Esophagus muscularis mucosa (tissue), 4 donors: Measurements from ENCODE around the gene LGALS13. TPM values are rescaled to one million over a fixed set of nuclear protein-coding genes. Genes with fewer than 3 reads are reported as not detected.

Experiments used
- DNase-seq: peaks from one replicate; pipeline ENCODE4 v3.0.0-alpha.2; 2017; ENCODE audit errors: extremely low spot score
- H3K27ac ChIP-seq, 4 donors: fragments of 200-600 bp; sonication (generic); replicated peaks in 1 of 4; 1 replicate in 3 of 4; 2 replicates in 1 of 4; pipeline ENCODE4 v1.5.1; 2016 to 2019; ENCODE audit warnings: mild to moderate bottlenecking in 1 of 4
- H3K27me3 ChIP-seq, 4 donors: fragments of 200-600 bp; sonication (generic); one replicate each; pipeline versions ENCODE4 v1.5.1 to v1.6.0; 2016 to 2019
- H3K36me3 ChIP-seq, 4 donors: fragments of 200-600 bp; sonication (generic); one replicate each; pipeline ENCODE4 v1.5.1; 2016 to 2019
- H3K4me1 ChIP-seq, 4 donors: fragments of 200-600 bp; sonication (generic); one replicate each; pipeline ENCODE4 v1.5.1; 2016 to 2019
- H3K4me3 ChIP-seq, 4 donors: fragments of 200-600 bp; sonication (generic); 1 replicate in 2 of 4; 2 replicates in 2 of 4; pipeline ENCODE4 v1.5.1; 2016 to 2019; ENCODE audit warnings: mild to moderate bottlenecking in 4 of 4, moderate library complexity in 1 of 4
- H3K9me3 ChIP-seq, 4 donors: fragments of 200-600 bp; sonication (generic); 1 replicate in 3 of 4; 2 replicates in 1 of 4; pipeline ENCODE4 v1.5.1; 2016 to 2019
- CTCF ChIP-seq, 3 experiments: fragments of 200-600 bp in 2 of 3; fragments of 450-650 bp in 1 of 3; sonication (generic) in 2 of 3; IDR thresholded peaks; one replicate each; pipeline ENCODE4 v1.5.1; 2017 to 2019; ENCODE audit warnings: antibody characterized with exemption in 3 of 3, mild to moderate bottlenecking in 2 of 3, moderate library complexity in 1 of 3
- EP300 ChIP-seq: sonication (generic); formaldehyde crosslinking; IDR thresholded peaks from one replicate; pipeline ENCODE4 v1.6.1; 2017; ENCODE audit warnings: antibody characterized with exemption
- POLR2A ChIP-seq: fragments of 450-650 bp; IDR thresholded peaks from one replicate; pipeline ENCODE4 v1.6.1; 2017; ENCODE audit warnings: antibody characterized with exemption, moderate library complexity, mild to moderate bottlenecking, low read depth
- POLR2AphosphoS5 ChIP-seq, 2 donors: sonication (generic); formaldehyde crosslinking; IDR thresholded peaks; one replicate each; pipeline ENCODE4 v1.6.1; 2017; ENCODE audit warnings: antibody characterized with exemption in 2 of 2
- WGBS: methylation state at CpG from one replicate; pipeline ENCODE4 v1.1.5; 2018; 5-methylcytosine and 5-hydroxymethylcytosine counted together
- intact Hi-C: fragments of 100-400 bp; cut with DNase I; formaldehyde crosslinking; loops from one replicate; pipeline ENCODE4 v1.15.1; 2023
- total RNA-seq, 4 donors: library from RNA; depleted of rRNA; stranded (reverse); fragments of >200 nt; gene quantifications; one replicate each; pipeline versions ENCODE4 v1.1.0 to v1.2.1, GENCODE V29; 2016

Gene LGALS13
- total RNA-seq, 4 donors from 2014 or later = not detected

GRCh38 chr19:39641773-39642172 is 39.4 kb downstream of the LGALS13 start:
- Histone ChIP-seq H3K36me3 (no peaks in the 10 kb centered on the region), H3K27me3 (peaks cover 0 to 61% (median 0%) of the 10 kb centered on the region in 4 donors), H3K9me3 (no peaks in the 10 kb centered on the region), H3K4me1 (no peaks in the 10 kb centered on the region), H3K27ac (no peak overlapping the region), H3K4me3 (no peak overlapping the region)
- intact Hi-C loops = no loop called here
- TF ChIP-seq EP300 (no peak), POLR2AphosphoS5 (IDR thresholded peaks at IDR 0.05) (no peak), CTCF (IDR thresholded peaks at IDR 0.05) (no peak), POLR2A (no peak)
- DNase-seq = no peak
- WGBS = 77% methylated on average over 1 of the region's 1 CpG

GRCh38 chr19:39643591-39643990 is 41.3 kb downstream of the LGALS13 start:
- DNase-seq = no peak
- Histone ChIP-seq H3K27me3 (peaks cover 0 to 51% (median 0%) of the 10 kb centered on the region in 4 donors), H3K27ac (no peak overlapping the region), H3K4me3 (no peak overlapping the region), H3K36me3 (no peaks in the 10 kb centered on the region), H3K4me1 (no peaks in the 10 kb centered on the region), H3K9me3 (no peaks in the 10 kb centered on the region)
- 67% methylated on average over 5 of the region's 5 CpGs for whole genome bisulfite sequencing
- intact Hi-C loops = no loop called here
- TF ChIP-seq POLR2AphosphoS5 (IDR thresholded peaks at IDR 0.05) (no peak), POLR2A (no peak), EP300 (no peak), CTCF (IDR thresholded peaks at IDR 0.05) (no peak)

GRCh38 chr19:39645800-39646411 is 43.6 kb downstream of the LGALS13 start:
- no peaks in the 10 kb centered on the region for H3K36me3 ChIP-seq
- intact Hi-C loops = no loop called here
- TF ChIP-seq CTCF (IDR thresholded peaks at IDR 0.05) (no peak), POLR2AphosphoS5 (IDR thresholded peaks at IDR 0.05) (no peak), POLR2A (no peak), EP300 (no peak)
- 26% methylated on average over 6 of the region's 6 CpGs for WGBS
- H3K4me3 ChIP-seq = no peak overlapping the region
- H3K9me3 ChIP-seq = no peaks in the 10 kb centered on the region
- no peaks in the 10 kb centered on the region for H3K4me1 ChIP-seq
- no peak for DNase-seq
- H3K27ac ChIP-seq = no peak overlapping the region
- H3K27me3 ChIP-seq = peaks cover 0 to 49% (median 2%) of the 10 kb centered on the region in 4 donors

- no peak for DNase-seq
- H3K27ac ChIP-seq = no peak overlapping the region
- no peak for TF ChIP-seq CTCF (IDR thresholded peaks at IDR 0.05)
- H3K4me3 ChIP-seq = no peak overlapping the region
- 43% methylated on average over 3 of the region's 3 CpGs for WGBS
- intact Hi-C loops = no loop called here
- no peaks in the 10 kb centered on the region for H3K36me3 ChIP-seq
- H3K4me1 ChIP-seq = no peaks in the 10 kb centered on the region
- H3K9me3 ChIP-seq = no peaks in the 10 kb centered on the region
- H3K27me3 ChIP-seq = peaks cover 0 to 40% (median 2%) of the 10 kb centered on the region in 4 donors
Measured at GRCh38 chr19:39647918-39648317, 45.6 kb downstream of the LGALS13 start.

- H3K27me3 ChIP-seq = peaks cover 0 to 8% (median 0%) of the 10 kb centered on the region in 4 donors
- intact Hi-C loops = no loop called here
- TF ChIP-seq CTCF (IDR thresholded peaks at IDR 0.05) (no peak), POLR2AphosphoS5 (IDR thresholded peaks at IDR 0.05) (no peak), EP300 (no peak), POLR2A (no peak)
- no peak for DNase-seq
- H3K36me3 ChIP-seq = no peaks in the 10 kb centered on the region
- 48% methylated on average over 3 of the region's 3 CpGs for WGBS
- H3K27ac ChIP-seq = no peak within 1 kb of the TSS
- no peaks in the 10 kb centered on the region for H3K9me3 ChIP-seq
- no peaks in the 10 kb centered on the region for H3K4me1 ChIP-seq
- no peak within 1 kb of the TSS for H3K4me3 ChIP-seq
Measured at GRCh38 chr19:39655613-39656012, 53.3 kb downstream of the LGALS13 start, which contains the start of gene LGALS16. Gene LGALS16 (plus strand): TSS chr19:39655913. CDS start chr19:39655962, 49 bp downstream.
